K562 (cell line): Measurements from ENCODE around the gene PODN. TPM values are rescaled to one million over a fixed set of nuclear protein-coding genes. Genes with fewer than 3 reads are reported as not detected.

Experiments used
- CHD7 ChIP-seq: fragments of 200-600 bp; sonication (generic); IDR thresholded peaks from one replicate; pipeline ENCODE4 v1.6.1; 2012; ENCODE audit warnings: mild to moderate bottlenecking, low read depth, low read length, inconsistent platforms
- ETS2 ChIP-seq: IDR thresholded peaks from 2 replicates; pipeline ENCODE4 v1.6.1; 2016; ENCODE audit warnings: borderline replicate concordance, missing genetic modification characterization, mild to moderate bottlenecking, moderate library complexity, missing compliant biosample characterization; ENCODE audit not compliant: poor library complexity, severe bottlenecking
- MLLT1 ChIP-seq, 2 experiments: fragments of 450-650 bp; IDR thresholded peaks; 2 replicates each; pipeline ENCODE4 v1.6.1; 2016
- MNT ChIP-seq, 2 experiments: fragments of 450-650 bp; conservative IDR thresholded peaks; 2 replicates each; pipeline ENCODE4 v1.6.1; 2017; ENCODE audit warnings: mild to moderate bottlenecking in 2 of 2, moderate library complexity in 2 of 2
- MTA3 ChIP-seq: fragments of 450-650 bp; formaldehyde crosslinking; IDR thresholded peaks from 2 replicates; pipeline ENCODE4 v1.6.1; 2017; ENCODE audit warnings: mild to moderate bottlenecking, borderline replicate concordance
- PATZ1 ChIP-seq: fragments of 250-450 bp; sonication (Bioruptor Pico); IDR thresholded peaks from 2 replicates; pipeline ENCODE4 v1.5.0; 2020; ENCODE audit warnings: mild to moderate bottlenecking, borderline replicate concordance
- PHF21A ChIP-seq: fragments of 450-650 bp; IDR thresholded peaks from 2 replicates; pipeline ENCODE4 v1.6.1; 2017; ENCODE audit warnings: low read depth, borderline replicate concordance
- POLR2H ChIP-seq: IDR thresholded peaks from 2 replicates; pipeline ENCODE4 v1.6.1; 2016; ENCODE audit warnings: missing genetic modification characterization, low read depth, mild to moderate bottlenecking, control low read depth, missing compliant biosample characterization, moderate library complexity
- USF2 ChIP-seq: sonication (generic); formaldehyde crosslinking; IDR thresholded peaks from 2 replicates; pipeline ENCODE4 v1.5.0; 2020; ENCODE audit warnings: missing genetic modification reagents
- polyA plus RNA-seq, 8 experiments: library from polyadenylated mRNA; depleted of rRNA in 4 of 8; stranded (reverse) in 5 of 8; unstranded in 3 of 8; fragments of >200 nt; fragmentation: Nextera tagmentation in 2 of 8; fragmentation: Illumina TruSeq in 1 of 8; extraction: Ambion mirVana in 2 of 8; extraction: Trizol in 1 of 8; gene quantifications; 2 replicates each; pipeline versions ENCODE4 v1.2.1 to v1.2.3, GENCODE V29; 2011 to 2014; ENCODE audit warnings: inconsistent platforms in 1 of 8, missing spikeins in 1 of 8
- total RNA-seq, 7 experiments: library from RNA; depleted of rRNA in 6 of 7; stranded (reverse); fragments of >200 nt in 6 of 7; fragmentation: Illumina TruSeq in 2 of 7; extraction: Trizol in 2 of 7; gene quantifications; 2 replicates each; pipeline versions ENCODE4 v1.2.1 to v1.2.3, GENCODE V29; 2011 to 2021; ENCODE audit warnings: low replicate concordance in 1 of 7

PODN gene
- total and polyA plus RNA-seq, 9 of the 15 experiments (the other 6 are each of a cell fraction or from before 2014, with no cell fraction given): not detected

- TF ChIP-seq CHD7 (no peak), USF2 (CRISPR knock-in tag) (no peak; the same call in 1 of the 2 replicates), POLR2H (no peak), MTA3 (peak; percentile 17; the same call in 1 of the 2 replicates), MLLT1 (IDR thresholded peaks at IDR 0.05) (no peak), ETS2 (no peak), MNT (conservative IDR thresholded peaks at IDR 0.05) (peak in 1 of 2 experiments; percentile 58; a peak in 1 of 4 replicates), PATZ1 (CRISPR knock-in tag) (no peak), PHF21A (no peak)
These were observed 15.1 kb upstream of the PODN start (continued) for GRCh38 chr1:53046930-53047329.
